ENCODE measurements around the gene CIB1. TPM values are rescaled to one million over a fixed set of nuclear protein-coding genes. Genes with fewer than 3 reads are reported as not detected.

Gene CIB1
- total RNA-seq, 1 experiment from 2014 or later: 54.1 TPM

Small RNA genes lying within 50 kb of the gene (small RNA-seq; reads per million reads assigned to genes)
- 0 reads per million in 2 experiments for gene AC091167.3

Other genes with a start within 250 kb of the CIB1 start
- gene ZNF710, start 232.6 kb downstream of the CIB1 start, total RNA-seq (2014; rRNA removed; shearing (Covaris generic)): 4.5 and 7.1 TPM in 2 replicates
- 15.9 and 17.9 TPM in 2 replicates for gene IDH2, start 131.5 kb downstream of the CIB1 start, total RNA-seq (2014; rRNA removed; shearing (Covaris generic))
- gene SEMA4B, start 32.6 kb downstream of the CIB1 start, total RNA-seq (2014; rRNA removed; shearing (Covaris generic)): 14.4 and 15.8 TPM in 2 replicates
- gene GDPGP1, start 268 bp upstream of the CIB1 start, total RNA-seq (2014; rRNA removed; shearing (Covaris generic)): 1.2 and 3.4 TPM in 2 replicates
- gene TTLL13, start 15.6 kb upstream of the CIB1 start, total RNA-seq (2014; rRNA removed; shearing (Covaris generic)): 0.10 and 0.43 TPM in 2 replicates
- 119 and 120 TPM in 2 replicates for gene NGRN, start 31.7 kb upstream of the CIB1 start, total RNA-seq (2014; rRNA removed; shearing (Covaris generic))
- 0.69 and 1.5 TPM in 2 replicates for gene ZNF774, start 118.3 kb upstream of the CIB1 start, total RNA-seq (2014; rRNA removed; shearing (Covaris generic))
- 163 and 169 TPM in 2 replicates for gene IQGAP1, start 154.3 kb upstream of the CIB1 start, total RNA-seq (2014; rRNA removed; shearing (Covaris generic))